Stimulated activated CD8-positive, alpha-beta memory T cell treated with anti-CD3 and anti-CD28 coated beads, Interleukin-7, amount 100 ng/mL, for 4 hours (primary cell): Measurements from ENCODE around the gene STK35.

ENCODE experiments used
- DNase-seq, 2 donors: peaks; one replicate each; pipeline ENCODE4 v3.0.0-alpha.2; 2020; ENCODE audit warnings: low read depth in 2 of 2

The STK35 gene

DNA sequence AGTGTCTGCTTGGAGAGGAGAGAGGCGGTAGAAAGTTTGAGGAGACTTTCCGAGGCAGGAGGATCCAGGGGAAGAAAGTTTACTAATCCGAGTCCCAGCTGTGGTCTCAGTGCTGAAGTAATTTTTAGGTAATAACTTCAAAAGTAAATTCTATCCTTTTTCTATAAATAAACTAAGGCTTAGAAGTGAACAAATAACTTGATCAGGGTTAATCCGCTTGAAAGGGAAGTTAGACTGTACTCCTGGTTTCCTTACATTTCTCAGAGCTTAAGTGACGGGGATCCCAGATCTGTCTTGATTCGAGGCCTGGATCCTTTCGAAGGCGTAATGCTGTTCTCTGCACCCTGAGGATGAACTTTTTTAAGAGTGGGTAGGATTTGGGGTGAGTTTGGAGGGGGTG lies 2.6 kb downstream of the STK35 start:
- DNase-seq, result no peak

DNA sequence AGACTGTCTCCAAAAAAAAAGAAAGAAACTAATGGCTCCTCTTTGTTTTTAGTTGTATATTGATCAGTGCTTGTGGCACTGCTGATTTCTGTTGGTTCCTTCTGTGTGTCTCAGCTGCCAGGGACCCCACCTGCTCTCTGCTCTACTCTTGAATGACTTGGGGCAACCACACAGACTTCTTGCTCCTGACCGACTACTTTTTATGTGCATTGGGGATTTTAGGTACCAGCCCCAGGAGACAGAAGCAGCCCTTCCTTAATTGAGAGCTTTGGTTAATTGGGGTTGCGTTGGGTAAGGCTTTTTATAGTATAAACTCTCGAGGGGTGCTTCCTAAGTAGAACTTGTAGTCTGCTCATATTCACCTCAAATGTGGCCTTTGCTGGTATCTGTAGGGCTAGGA lies 6.9 kb downstream of the STK35 start:
- no peak for DNase-seq

DNA sequence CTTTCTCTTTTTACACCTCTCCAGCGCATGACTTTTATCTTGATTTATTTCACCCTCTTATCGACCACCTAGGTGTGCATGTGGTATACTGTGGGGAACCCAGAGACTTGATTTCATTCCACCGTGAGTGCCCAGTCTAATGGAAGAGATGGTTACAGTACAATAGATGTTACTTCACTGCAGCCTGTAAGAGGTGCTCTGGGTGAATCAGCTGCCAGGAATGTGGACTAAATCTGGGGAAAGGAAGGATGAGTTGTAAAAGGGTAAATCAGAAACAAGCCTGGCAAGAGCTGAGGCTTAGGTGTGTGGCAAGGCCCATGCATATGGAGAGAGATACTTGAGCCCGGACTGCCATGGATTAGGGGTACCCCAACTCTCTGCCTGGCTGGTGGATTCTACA lies 7.4 kb downstream of the STK35 start:
- DNase-seq, result no peak

DNA sequence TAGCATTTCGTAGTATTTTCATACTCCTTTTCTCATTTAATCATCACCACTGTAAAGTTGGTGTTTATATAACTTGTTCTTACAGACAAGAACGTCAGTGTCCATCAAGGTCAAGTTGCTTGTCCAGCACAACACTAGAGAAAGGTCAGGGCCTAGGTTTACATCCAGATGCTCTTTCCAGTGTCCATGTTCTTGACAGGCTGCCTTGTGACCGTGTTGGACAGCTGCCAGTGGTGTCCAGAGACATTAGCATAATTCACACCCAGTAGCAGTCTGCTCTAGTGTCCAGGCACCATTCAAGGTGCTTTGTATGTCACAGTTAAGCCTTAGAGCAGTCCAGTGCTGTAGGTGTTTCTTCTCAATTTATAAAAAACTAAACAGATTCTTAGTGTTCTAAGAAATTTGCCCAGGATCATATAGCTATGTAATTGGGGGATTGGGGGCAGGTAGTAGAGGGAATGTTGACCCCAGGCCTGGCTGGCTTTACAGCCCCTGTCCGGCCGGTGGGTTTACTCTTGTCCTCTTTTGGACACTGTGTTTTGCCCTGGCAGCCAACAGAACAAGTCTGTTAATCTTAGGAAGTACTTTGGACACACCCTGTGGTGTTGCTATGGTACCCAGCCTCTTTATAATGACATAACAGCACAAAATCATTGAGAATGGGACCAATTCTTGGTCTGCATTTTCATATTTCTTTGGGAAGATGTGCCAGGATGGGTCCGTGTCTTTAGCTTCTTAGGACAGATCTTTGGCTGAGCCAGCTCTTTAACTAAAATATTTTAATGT lies 8.0 kb downstream of the STK35 start:
- no peak for DNase-seq

DNA sequence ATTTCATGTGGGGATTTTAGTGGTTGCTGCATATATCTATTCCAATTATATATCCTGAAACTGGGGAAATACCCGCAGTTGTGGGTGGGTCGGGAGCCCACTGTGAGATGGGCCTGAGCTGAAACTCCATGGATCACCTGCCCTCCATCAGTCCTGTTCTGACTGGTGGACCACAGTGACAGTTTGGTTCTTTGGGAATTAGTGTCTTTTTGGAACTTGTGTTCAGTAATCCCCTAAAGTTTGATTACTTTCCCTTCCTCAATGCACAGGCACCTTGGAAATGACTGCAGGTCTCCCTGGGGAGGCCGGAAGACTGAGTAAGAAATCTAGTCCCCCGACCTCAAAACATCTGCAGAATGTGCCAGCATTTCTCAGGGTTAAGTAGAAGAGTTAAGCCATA lies 11.3 kb downstream of the STK35 start:
- DNase-seq, result no peak

DNA sequence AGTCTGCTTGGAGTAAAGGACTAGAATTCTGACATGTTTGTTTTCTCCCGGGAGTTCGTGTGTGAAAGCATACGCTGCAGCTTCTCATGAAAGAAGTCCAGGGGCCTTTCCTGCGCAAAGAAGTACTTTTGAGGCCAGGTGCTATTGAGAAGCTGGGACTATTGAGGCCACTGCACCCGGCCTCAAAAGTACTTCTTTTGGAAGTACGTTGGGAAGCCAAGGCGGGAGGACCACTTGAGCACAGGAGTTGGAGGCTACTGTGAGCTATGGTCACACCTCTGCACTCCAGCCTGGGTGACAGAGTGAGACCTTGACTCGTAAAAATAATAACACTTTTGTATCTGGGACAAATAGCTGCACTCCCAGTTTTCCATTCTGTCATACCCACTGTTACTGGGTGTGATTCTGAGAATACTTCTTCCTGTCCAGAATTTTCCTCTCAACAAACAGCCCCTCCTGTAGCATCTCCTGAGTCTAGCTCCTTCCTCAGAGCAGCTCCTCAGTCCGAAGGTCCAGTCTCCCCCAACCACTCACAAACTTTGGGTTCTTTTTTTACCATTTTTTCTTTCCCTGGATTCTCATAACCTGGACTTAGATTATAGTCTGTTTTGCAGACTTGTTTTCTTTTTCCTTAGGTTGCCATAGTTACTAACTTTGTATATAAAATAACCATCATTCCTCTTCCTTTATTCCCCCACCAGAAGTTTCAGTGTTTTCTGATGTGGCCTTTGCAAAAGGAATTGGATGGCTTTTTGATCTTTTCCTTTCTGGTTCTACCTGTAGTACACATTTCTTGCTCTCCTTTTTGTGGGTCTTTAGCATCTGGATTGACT lies 12.7 kb downstream of the STK35 start:
- no peak for DNase-seq

DNA sequence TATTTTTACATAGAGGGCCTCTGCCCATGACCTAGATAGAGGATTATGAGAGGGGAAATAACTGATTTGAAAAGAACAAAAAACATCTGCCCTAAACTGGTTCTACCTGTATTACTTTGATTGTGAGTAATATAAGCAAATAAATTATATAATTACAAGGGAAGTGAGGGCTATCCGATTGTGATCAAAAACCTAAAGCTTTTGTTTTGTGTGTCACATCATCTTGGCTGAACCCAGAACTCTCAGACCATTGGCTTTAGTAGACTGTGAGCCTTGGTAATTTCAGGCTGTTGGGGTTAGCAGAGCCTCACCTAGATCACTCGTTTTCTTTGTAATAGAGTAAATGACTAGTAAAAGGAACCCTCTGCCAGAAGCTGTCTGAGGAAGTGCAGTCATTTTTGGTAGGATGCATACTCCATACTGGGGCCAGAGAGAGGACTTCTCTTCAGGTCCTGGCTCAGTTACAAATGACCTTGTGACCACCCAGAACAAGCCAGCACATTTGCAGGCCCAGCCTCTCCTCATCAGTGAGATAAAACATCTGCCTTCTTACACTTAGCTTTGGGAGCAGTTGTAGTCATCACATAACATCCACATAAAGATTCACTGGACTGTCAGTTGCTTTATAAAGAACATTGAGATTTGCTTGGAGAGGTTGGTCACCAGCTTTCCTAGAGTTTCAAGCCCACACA lies 13.5 kb downstream of the STK35 start:
- no peak for DNase-seq

DNA sequence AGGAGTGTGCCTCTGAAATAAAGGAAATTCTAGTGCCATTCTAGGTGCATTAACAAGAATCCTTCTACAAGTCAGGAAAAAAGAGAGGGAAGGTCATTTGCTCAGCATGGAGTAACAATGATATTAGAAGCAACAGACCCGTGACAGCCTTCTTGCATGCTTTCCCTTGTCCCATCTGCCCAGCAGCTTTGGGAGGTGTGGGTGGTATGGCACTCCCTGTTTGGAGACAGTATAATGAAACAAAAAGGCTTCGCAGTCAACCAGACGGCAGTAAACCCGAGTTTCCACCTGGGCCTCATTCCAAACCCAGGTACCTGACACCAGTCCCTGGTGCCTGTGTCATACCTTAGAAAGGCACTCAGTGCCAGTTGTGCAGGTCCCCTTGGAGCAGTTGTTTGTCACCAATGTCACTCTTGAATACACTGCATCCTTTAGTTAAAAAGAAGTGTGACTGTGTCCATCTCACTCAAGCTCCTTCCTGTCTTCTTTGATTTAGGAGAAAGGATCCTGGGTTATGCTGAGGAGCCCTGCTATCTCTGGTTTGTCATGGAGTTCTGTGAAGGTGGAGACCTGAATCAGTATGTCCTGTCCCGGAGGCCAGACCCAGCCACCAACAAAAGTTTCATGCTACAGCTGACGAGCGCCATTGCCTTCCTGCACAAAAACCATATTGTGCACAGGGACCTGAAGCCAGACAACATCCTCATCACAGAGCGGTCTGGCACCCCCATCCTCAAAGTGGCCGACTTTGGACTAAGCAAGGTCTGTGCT lies 14.7 kb downstream of the STK35 start:
- no peak for DNase-seq

DNA sequence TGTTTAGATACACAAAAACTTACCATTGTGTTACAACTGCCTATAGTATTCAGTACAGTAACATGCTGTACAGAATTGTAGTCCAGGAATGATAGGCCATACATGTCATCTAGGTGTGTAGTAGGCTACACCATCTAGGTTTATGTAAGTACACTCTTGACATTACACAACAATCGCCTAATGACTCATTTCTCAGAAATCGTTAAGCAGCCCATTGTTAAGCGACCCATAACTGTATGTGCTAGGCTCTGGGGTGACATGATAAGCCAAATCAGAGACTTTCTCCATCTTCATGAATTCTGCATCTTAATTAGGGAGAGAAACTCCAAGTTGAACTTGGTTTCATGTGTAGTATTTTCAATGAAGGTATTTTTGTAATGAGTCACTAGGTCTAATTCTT lies 17.2 kb downstream of the STK35 start:
- DNase-seq, result no peak

DNA sequence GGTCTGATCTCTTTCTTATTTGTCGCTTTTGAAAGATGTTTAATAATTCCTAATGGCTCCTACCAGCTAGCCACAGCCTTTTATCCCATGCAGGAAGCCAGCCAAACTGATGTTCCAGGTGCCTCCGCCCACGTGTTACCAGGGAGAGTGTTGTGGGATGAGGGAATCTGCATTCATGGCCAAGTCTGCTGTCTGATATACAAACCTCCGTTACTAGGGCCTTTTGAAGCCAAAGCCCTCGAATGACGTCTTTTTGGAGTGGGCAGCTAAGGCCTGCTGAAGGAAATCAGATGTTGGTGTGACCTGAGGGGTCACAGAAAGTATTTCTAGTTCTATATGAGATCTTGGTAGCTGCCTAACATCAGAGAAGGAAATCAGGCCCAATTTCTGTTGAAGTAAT lies 21.3 kb downstream of the STK35 start:
- DNase-seq, result no peak

DNA sequence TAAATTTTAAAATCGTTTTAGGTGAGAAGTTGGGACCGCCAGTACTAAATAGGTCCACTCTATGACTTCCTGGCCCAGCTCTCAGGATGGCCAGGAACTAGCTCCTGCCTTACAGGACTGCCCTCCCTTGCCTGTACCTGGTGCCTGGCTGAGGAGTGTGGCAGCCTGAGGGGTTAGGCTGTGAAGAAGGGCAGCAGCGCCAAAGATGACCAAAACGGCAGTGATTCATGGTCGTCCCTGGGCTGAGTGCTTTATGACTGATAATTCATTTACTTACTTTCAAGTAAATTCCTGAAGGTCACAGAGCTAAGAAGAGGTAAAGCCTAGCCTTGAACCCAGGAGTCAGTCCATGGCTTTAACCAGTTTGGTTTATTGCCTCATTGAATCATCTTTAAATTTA lies 22.1 kb downstream of the STK35 start:
- no peak for DNase-seq

DNA sequence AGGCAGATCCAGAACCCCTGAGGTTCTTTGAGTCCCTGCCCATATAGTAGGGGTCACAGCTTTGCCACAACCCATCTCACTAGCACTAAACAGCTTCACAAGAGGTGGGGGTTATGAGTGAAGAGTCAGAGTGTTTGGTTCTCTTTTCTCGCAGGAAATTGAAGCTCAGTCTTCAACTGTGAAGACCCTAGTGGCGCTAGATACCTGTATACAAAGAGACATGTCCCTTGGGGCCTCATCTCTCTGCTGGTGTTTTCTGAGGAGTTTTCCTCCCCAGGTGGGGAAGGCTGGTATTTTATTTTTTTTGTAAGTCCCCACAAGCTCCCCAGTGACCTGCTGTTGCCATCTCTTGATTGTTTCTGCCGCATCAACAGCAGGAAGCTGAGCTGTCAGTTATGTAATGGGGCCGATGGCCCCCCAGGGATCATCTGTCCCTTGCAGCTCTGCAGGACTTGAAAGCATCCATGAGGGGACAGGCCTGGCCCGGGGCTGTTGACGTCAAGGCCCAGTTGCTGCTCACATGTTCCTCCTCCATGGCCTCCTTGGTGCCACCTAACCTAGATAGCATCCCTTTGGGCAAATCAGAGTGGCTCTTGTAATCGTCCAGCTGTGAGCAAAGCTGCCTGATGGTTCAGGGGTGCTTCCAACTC lies 23.1 kb downstream of the STK35 start:
- DNase-seq, result no peak

DNA sequence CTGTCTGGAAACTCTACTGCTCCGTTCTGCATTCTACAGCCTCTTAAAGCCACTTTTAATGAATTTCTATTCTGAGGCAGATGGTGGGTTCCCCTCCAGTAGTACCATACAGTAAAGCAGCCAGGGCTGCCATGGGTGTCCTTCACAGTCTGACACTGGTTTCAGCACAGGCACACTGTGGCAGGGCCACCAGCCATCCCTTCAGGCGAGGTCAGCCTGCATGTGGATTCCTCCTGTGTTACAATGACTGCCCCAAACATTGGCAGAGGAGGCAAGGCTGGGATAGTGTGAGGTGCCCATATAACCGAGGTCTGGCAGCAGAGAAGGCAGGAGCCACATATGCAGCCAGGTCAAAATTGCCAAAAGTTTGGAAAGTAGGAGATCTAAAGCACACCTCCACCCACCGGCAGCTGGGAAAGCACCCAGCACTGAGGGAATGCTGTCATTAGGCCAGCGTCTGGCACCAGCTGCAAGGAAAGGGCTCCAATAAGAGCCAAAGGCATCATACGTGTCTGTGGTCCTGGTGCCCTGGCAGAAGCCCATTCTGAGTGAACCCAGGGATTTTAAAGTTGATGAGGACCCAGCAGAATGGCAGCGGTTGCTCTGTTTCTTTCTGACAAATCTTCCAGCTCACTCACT lies 24.0 kb downstream of the STK35 start:
- no peak for DNase-seq

DNA sequence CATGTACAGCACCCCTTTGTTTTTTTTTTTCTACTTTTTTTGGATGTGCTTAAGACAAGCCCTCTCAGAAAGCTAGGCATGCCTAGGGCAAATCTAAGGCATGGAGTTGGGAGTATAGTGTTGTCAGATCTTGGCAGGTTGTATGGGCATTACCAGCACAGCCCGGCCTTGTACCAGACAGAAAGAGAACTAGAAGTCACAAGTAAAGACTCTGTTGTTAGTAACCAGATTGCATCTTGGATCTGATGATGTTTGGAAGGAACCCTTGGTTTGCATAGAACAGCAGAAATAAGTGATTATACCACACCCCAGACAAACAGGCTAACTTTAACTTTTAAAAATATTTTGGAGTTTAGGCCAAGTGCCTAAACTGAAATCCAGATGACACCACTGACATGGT lies 25.6 kb downstream of the STK35 start:
- DNase-seq, result no peak

DNA sequence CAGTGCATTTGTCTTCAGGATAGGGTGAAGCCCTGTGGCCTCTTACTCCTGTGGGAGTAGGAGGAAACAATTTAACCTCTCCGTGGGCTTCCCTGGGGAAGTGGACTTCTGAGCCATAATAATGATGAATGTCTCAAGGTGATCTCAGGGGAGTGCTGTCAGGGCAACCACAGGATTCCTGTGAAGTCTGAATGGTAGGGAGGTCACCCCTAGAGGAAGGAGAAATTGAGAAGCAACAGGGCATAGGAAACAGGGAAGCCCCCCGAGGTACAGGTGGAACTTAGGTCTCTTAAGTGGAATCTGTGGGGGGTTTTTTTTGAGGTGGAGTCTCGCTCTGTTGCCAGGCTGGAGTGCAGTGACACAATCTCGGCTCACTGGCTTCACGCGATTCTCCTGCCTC lies 26.9 kb downstream of the STK35 start:
- no peak for DNase-seq

DNA sequence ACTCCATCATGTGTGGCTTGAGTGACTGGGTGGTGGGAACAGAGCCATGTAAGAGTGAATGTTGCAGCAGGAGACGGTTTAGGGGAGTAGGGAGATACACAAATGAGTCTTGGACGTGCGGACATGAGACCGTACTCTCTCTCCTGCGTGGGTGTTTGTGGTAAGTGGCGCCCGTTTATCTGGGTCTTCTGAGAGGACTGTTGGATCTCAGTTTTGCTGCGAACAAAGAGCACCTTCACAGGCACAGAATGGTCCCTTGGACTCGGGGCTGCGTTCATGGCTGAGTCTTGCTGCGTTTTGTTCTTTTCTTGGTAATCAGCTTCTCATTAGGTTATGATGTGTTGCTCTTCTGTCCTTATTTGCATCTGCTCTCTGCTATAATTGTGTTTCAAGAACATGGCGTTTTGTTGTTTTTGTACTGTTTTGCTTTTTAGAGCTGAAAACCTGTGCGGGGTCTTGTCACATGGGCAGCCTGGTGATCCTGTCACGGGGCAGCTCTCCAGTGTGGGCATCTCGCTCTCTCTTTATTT lies 28.5 kb downstream of the STK35 start:
- no peak for DNase-seq

DNA sequence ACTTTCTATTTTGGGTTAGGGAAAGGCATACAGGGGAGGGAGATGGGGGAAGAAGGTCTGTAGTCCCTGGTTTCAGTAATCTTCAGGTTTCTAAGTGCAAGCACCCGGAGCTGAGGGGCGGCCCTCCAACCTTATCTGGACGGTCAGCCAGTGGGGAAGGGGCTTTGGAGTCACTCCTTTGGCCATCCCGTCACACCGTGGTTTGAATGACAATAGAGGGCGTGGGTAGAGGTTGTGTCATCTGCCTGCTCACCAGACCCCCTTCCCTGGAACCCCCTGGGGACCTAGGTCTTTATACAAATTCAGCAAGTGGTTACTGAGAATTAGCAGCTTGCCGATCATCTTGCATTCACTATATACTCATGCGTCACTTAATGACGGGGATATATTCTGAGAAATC lies 29.1 kb downstream of the STK35 start:
- no peak for DNase-seq

DNA sequence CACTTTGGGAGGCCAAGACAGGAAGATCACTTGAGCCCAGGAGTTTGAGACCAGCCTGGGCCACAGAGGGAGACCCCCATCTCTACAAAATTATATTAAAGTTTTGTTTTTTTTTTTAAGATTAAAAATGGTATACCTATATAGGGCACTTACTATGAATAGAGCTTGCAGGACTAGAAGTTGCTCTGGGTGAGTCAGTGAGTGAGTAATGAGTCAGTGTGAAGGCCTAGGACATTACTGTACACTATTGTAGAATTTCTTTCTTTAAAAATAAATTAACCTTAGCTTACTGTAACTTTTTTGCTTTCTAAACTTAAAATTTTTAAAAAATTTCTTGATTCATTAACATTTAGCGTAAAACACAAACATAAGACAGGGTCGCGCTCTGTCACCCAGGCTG lies 29.7 kb downstream of the STK35 start:
- DNase-seq, result no peak

DNA sequence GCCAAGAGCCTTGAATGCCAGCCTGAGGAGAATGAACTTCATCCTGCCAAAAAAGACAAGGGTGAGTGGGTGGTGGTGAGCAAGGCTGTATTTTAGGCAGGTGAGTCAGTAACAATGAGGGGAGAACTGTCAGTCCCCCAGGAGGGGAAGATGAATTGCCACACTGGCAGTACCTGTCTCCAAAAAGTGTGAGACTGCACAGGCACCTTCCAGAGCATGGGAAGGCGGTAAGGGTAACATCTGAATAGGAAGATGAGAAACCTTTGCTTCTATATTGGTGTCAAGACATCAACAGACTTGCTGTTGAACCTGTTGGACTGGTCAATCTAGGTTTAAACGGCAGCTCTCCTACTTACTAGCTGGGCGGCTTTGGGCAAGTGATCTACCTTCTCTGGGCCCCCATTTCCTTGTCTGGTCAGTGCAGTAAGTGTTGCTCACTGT lies 30.9 kb downstream of the STK35 start:
- no peak for DNase-seq

DNA sequence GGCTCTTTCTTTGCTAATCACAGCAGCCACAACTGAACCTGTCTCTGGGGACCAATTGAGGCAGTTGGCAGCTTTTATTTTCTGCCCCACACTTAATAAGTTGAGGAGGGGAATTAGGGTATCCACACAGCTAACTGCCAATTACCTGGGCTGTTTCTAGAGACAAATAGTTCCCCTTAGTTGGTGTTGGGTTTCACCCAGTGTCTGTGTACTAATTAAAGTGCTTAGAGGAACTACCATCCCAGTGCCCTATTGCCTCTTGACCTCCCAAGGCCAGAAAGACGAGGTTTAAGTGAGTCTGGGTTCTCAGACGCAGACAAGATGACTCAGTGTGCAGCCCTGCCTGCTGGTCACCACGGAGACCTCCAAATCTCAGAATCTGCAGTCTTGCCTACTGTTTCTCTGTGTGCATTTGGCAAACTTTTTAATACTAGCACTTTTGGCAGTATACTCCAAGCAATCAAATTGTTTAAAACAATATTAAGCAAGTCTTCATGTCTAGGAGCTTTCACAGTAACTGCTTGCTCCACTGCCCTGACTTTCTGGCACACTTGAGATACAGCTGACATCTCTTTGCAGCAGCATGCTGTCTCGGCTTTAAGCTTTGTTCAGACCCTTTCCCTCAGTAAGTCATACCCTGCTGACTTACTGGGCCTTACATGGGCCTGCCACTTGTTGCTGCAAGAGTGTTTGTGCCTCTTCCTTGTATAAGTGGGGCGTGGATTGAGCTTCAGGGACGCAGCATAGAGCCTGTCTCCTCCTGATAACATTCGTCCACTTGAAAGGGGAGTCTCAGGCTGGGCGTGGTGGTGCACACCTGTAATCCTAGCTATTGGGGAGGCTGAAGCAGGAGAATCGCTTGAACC lies 31.9 kb downstream of the STK35 start:
- DNase-seq, result no peak
